T1000 (cell line): ENCODE data around the gene GJC3.
A peak's percentile ranks its signal among the peaks of the same experiment; 100 is the strongest.
"Not testable (repeated sequence)": the region's sequence is repeated elsewhere in the genome, so short reads cannot be mapped to it uniquely, and the experiment has no call there.

Experiments
- DNase-seq: peaks from one replicate; lab custom pipeline; 2025; ENCODE audit warnings: mixed read lengths; lab: John Stamatoyannopoulos, UW

GJC3 gene

GRCh38 chr7:99930376-99930775, 956 bp upstream of the GJC3 start:
- no peak for DNase-seq

GRCh38 chr7:99929730-99930053, 272 bp upstream of the GJC3 start:
- no peak for DNase-seq

- DNase-seq = no peak
Measured at GRCh38 chr7:99928188-99928587, 1.2 kb downstream of the GJC3 start.

- no peak for DNase-seq
Measured at GRCh38 chr7:99927536-99927935, 1.9 kb downstream of the GJC3 start.

GRCh38 chr7:99926321-99926720, 3.1 kb downstream of the GJC3 start:
- no peak for DNase-seq

- DNase-seq = no peak
Measured at GRCh38 chr7:99923200-99923599, 6.2 kb downstream of the GJC3 start.

- DNase-seq = no peak
Measured at GRCh38 chr7:99920149-99920548, 9.3 kb downstream of the GJC3 start.

GRCh38 chr7:99919814-99920112, 9.7 kb downstream of the GJC3 start:
- no peak for DNase-seq

- DNase-seq = peak; percentile 21
Measured at GRCh38 chr7:99918959-99919813, 10.2 kb downstream of the GJC3 start, which contains the start of gene TRIM4. Gene TRIM4 (minus strand): TSS chr7:99919530. CDS start chr7:99919401, 129 bp downstream.

- no peak for DNase-seq
Measured at GRCh38 chr7:99910976-99911375, 18.4 kb downstream of the GJC3 start.

- DNase-seq = no peak
Measured at GRCh38 chr7:99901581-99901980, 27.8 kb downstream of the GJC3 start.

GRCh38 chr7:99899830-99900519, 29.4 kb downstream of the GJC3 start:
- DNase-seq = no peak

GRCh38 chr7:99898836-99899235, 30.6 kb downstream of the GJC3 start:
- DNase-seq = no peak

- no peak for DNase-seq
Measured at GRCh38 chr7:99898023-99898357, 31.4 kb downstream of the GJC3 start.

- no peak for DNase-seq
Measured at GRCh38 chr7:99897322-99898022, 31.9 kb downstream of the GJC3 start.

GRCh38 chr7:99894738-99895137, 34.7 kb downstream of the GJC3 start:
- DNase-seq = no peak

GRCh38 chr7:99893280-99893679, 36.1 kb downstream of the GJC3 start:
- DNase-seq = no peak

GRCh38 chr7:99890348-99890747, 39.1 kb downstream of the GJC3 start:
- not testable (repeated sequence) for DNase-seq

- DNase-seq = not testable (repeated sequence)
Measured at GRCh38 chr7:99888366-99888765, 41.1 kb downstream of the GJC3 start.

GRCh38 chr7:99881370-99881769, 48.0 kb downstream of the GJC3 start:
- no peak for DNase-seq

GRCh38 chr7:99876933-99877332, 52.5 kb downstream of the GJC3 start, which contains the start of gene OR2AE1:
Gene OR2AE1 (minus strand): TSS chr7:99877033. CDS start chr7:99877033, 0 bp downstream.
- no peak for DNase-seq

GRCh38 chr7:99876491-99876890, 52.9 kb downstream of the GJC3 start:
- no peak for DNase-seq
